HCT116 (cell line): ENCODE results near the gene CGNL1. TPM values are rescaled to one million over a fixed set of nuclear protein-coding genes. Genes with fewer than 3 reads are reported as not detected.

ENCODE experiments used
- ATAC-seq: fragments of 200-7000 bp; cut with Tn5 transposase; 2 replicates; pipeline ENCODE4 v1.9.1; 2020; ENCODE audit warnings: mild to moderate bottlenecking, moderate library complexity
- BruUV-seq: library from RNA; stranded (reverse); fragments of 400-500 nt; replicated peaks from 2 replicates; lab custom pipeline; 2021; lab: Mats Ljungman, UMichigan
- CTCF ChIA-PET: fragments of 300-600 bp; sonication (Branson Sonifier 250); formaldehyde crosslinking; loops from one replicate; lab custom pipeline; 2021; ENCODE audit warnings: antibody characterized with exemption; lab: Charles Lee
- POLR2A ChIA-PET: fragments of 300-600, 350-600 bp; sonication (Branson Sonifier 250); formaldehyde crosslinking; loops from one replicate; lab custom pipeline; 2021; ENCODE audit warnings: antibody characterized with exemption; lab: Charles Lee
- RAD21 ChIA-PET, 2 experiments: fragments of 300-600 bp; sonication (Branson Sonifier 250); formaldehyde crosslinking; loops; one replicate each; lab custom pipeline; 2023; ENCODE audit warnings: low total read pairs in 2 of 2; ENCODE audit not compliant: uncharacterized antibody in 2 of 2, unreplicated experiment in 2 of 2, low non-redundant PET in 1 of 2; lab: Charles Lee
- DNase-seq: peaks from one replicate; pipeline ENCODE4 v3.0.0-alpha.2; 2010; ENCODE audit warnings: low read depth, low spot score
- H2AFZ ChIP-seq: fragments of 200-600 bp; shearing (Covaris generic), sonication (generic); 2 replicates; pipeline ENCODE4 v1.6.1; 2017; ENCODE audit warnings: low read depth, mixed run types, mixed read lengths, antibody characterized with exemption, low read length; ENCODE audit not compliant: poor library complexity, severe bottlenecking
- H3K27ac ChIP-seq: 2 replicates; pipeline ENCODE4 v1.5.1; 2012; ENCODE audit warnings: low read depth, low read length
- H3K27me3 ChIP-seq: fragments of 200-600 bp; sonication (generic); 2 replicates; pipeline ENCODE4 v1.6.1; 2016; ENCODE audit warnings: mixed run types, low read length, mixed read lengths; ENCODE audit not compliant: insufficient read depth
- H3K36me3 ChIP-seq, 2 experiments: fragments of 200-500 bp in 1 of 2; fragments of 200-600 bp in 1 of 2; sonication (Bioruptor generic) in 1 of 2; sonication (generic) in 1 of 2; 2 replicates each; pipeline versions ENCODE4 v1.5.1 to v1.6.1; 2014 to 2016; ENCODE audit warnings: low read length in 2 of 2, inconsistent platforms in 1 of 2, mixed read lengths in 1 of 2, mixed run types in 1 of 2; ENCODE audit not compliant: insufficient read depth in 2 of 2, control insufficient read depth in 1 of 2
- H3K4me1 ChIP-seq, 2 experiments: fragments of 200-600 bp in 1 of 2; sonication (generic) in 1 of 2; 2 replicates each; pipeline versions ENCODE4 v1.5.1 to v1.6.1; 2012 to 2017; ENCODE audit warnings: low read length in 2 of 2, inconsistent platforms in 1 of 2, mild to moderate bottlenecking in 1 of 2, mixed read lengths in 1 of 2, mixed run types in 1 of 2, moderate library complexity in 1 of 2; ENCODE audit not compliant: insufficient read depth in 2 of 2, control insufficient read depth in 1 of 2
- H3K4me2 ChIP-seq: fragments of 200-600 bp; sonication (generic); 2 replicates; pipeline ENCODE4 v1.6.1; 2017; ENCODE audit warnings: mixed run types, low read length, mixed read lengths
- H3K4me3 ChIP-seq, 2 experiments: fragments of 200-600 bp in 1 of 2; sonication (generic) in 1 of 2; replicated peaks in 1 of 2; 2 replicates each; pipeline ENCODE4 v1.5.1; 2011 to 2016; ENCODE audit warnings: low read length in 2 of 2, control low read depth in 1 of 2, low read depth in 1 of 2, mild to moderate bottlenecking in 1 of 2, mixed read lengths in 1 of 2, mixed run types in 1 of 2
- H3K79me2 ChIP-seq: fragments of 200-600 bp; sonication (generic); 2 replicates; pipeline ENCODE4 v1.6.1; 2017; ENCODE audit warnings: mild to moderate bottlenecking, mixed run types, low read length, moderate library complexity, mixed read lengths; ENCODE audit not compliant: insufficient read depth
- H3K9ac ChIP-seq: fragments of 200-600 bp; sonication (generic); 2 replicates; pipeline ENCODE4 v1.6.1; 2016; ENCODE audit warnings: low read length, mixed read lengths
- H3K9me2 ChIP-seq: fragments of 200-600 bp; sonication (generic), shearing (Covaris generic); 2 replicates; pipeline ENCODE4 v1.6.1; 2017; ENCODE audit warnings: mixed run types, mild to moderate bottlenecking, moderate library complexity; ENCODE audit not compliant: insufficient read depth
- H3K9me3 ChIP-seq, 2 experiments: fragments of 200-500 bp in 1 of 2; fragments of 200-600 bp in 1 of 2; sonication (Bioruptor generic) in 1 of 2; sonication (generic) in 1 of 2; 2 replicates each; pipeline ENCODE4 v1.6.1; 2014 to 2017; ENCODE audit warnings: low read length in 2 of 2, mixed read lengths in 2 of 2, inconsistent platforms in 1 of 2, low read depth in 1 of 2, mild to moderate bottlenecking in 1 of 2, mixed run types in 1 of 2, moderate library complexity in 1 of 2; ENCODE audit not compliant: control insufficient read depth in 1 of 2, insufficient read depth in 1 of 2
- H4K20me1 ChIP-seq: fragments of 200-600 bp; sonication (generic), shearing (Covaris generic); 2 replicates; pipeline ENCODE4 v1.6.1; 2017; ENCODE audit warnings: mixed run types, mild to moderate bottlenecking, moderate library complexity; ENCODE audit not compliant: insufficient read depth
- CBX3 ChIP-seq: IDR thresholded peaks from 2 replicates; pipeline ENCODE4 v1.6.1; 2012; ENCODE audit warnings: low read depth
- CEBPB ChIP-seq: IDR thresholded peaks from 2 replicates; pipeline ENCODE4 v1.6.1; 2012; ENCODE audit warnings: low read depth
- EGR1 ChIP-seq: IDR thresholded peaks from 2 replicates; pipeline ENCODE4 v1.6.1; 2012; ENCODE audit warnings: low read depth
- ELF1 ChIP-seq: IDR thresholded peaks from 2 replicates; pipeline ENCODE4 v1.6.1; 2012; ENCODE audit warnings: low read depth, borderline replicate concordance
- JUND ChIP-seq: IDR thresholded peaks from 2 replicates; pipeline ENCODE4 v1.6.1; 2012
- POLR2AphosphoS5 ChIP-seq: IDR thresholded peaks from 2 replicates; pipeline ENCODE4 v1.6.1; 2011; ENCODE audit warnings: mild to moderate bottlenecking, low read depth, low read length, moderate library complexity
- SIN3A ChIP-seq: IDR thresholded peaks from 2 replicates; pipeline ENCODE4 v1.6.1; 2012; ENCODE audit warnings: low read depth
- SP1 ChIP-seq: IDR thresholded peaks from 2 replicates; pipeline ENCODE4 v1.6.1; 2012; ENCODE audit warnings: low read depth
- TCF7L2 ChIP-seq: IDR thresholded peaks from 2 replicates; pipeline ENCODE4 v1.7.0; 2011; ENCODE audit warnings: borderline replicate concordance, inconsistent platforms; ENCODE audit not compliant: insufficient read depth, insufficient read length; ENCODE audit errors: extremely low read depth
- YY1 ChIP-seq: IDR thresholded peaks from 2 replicates; pipeline ENCODE4 v1.6.1; 2011; ENCODE audit warnings: low read length, low read depth, moderate library complexity, mild to moderate bottlenecking; ENCODE audit not compliant: insufficient replicate concordance; ENCODE audit errors: extremely low read depth
- ZFX ChIP-seq: fragments of 450-650 bp; IDR thresholded peaks from 2 replicates; pipeline ENCODE4 v1.6.1; 2017
- ZNF274 ChIP-seq: fragments of 200-500 bp; sonication (Bioruptor generic); IDR thresholded peaks from 2 replicates; pipeline ENCODE4 v1.6.1; 2014; ENCODE audit warnings: mild to moderate bottlenecking, low read depth, low read length, inconsistent platforms
- intact Hi-C: fragments of 100-400 bp; cut with micrococcal nuclease; formaldehyde crosslinking; loops from 2 replicates; pipeline ENCODE4 v1.10.0; 2022
- total RNA-seq: library from RNA; stranded (reverse); gene quantifications from one replicate; pipeline ENCODE4 v1.2.1, GENCODE V29; 2021; ENCODE audit not compliant: unreplicated experiment
- TF ChIP-seq, protein P1 (sequence below): IDR thresholded peaks from 2 replicates; pipeline ENCODE4 v1.6.1; 2012
- TF ChIP-seq, protein P2 (sequence below), 3 experiments: fragments of 200-600 bp in 1 of 3; sonication (generic) in 1 of 3; IDR thresholded peaks in 2 of 3; conservative IDR thresholded peaks in 1 of 3; 2 replicates each; pipeline ENCODE4 v1.5.1; 2012 to 2017; ENCODE audit warnings: low read depth in 2 of 3, low read length in 2 of 3, antibody characterized with exemption in 1 of 3, borderline replicate concordance in 1 of 3, control low read depth in 1 of 3, mild to moderate bottlenecking in 1 of 3, mixed read lengths in 1 of 3, mixed run types in 1 of 3, moderate library complexity in 1 of 3; ENCODE audit not compliant: insufficient read depth in 1 of 3
- TF ChIP-seq, protein P3 (sequence below): IDR thresholded peaks from 2 replicates; pipeline ENCODE4 v1.6.1; 2012; ENCODE audit warnings: low read depth
- TF ChIP-seq, protein P4 (sequence below): IDR thresholded peaks from 2 replicates; pipeline ENCODE4 v1.6.1; 2011; ENCODE audit warnings: mild to moderate bottlenecking, low read length, moderate library complexity; ENCODE audit not compliant: insufficient replicate concordance; ENCODE audit errors: extremely low read depth

Gene CGNL1
- total RNA-seq, 1 experiment from 2014 or later: 2.2 TPM

DNA sequence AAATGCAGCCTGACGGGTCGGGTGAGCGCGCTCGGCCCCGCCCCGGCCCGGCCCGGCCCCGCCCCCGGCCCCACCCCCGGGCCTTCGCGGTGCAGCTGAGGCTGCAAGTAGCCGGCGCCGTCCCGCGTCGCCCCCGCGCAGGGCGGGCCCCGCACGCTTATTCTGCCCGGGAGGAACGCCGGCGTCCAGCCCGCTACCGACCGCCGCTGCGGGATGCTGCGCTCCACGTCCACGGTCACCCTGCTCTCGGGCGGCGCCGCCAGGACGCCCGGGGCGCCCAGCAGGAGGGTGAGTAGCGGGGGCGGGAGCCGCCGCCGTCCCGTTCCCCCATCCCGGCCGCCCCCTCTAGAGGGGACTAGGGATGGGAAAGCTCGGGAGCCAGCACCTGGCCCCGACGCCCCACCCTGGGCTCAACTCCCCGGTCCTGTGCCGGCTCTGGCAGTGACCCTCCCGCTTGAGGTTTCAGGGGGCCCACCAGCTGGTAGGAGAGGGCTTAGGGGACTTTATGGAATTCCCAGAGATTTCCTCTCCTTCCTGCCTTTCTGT lies 215.6 kb downstream of the CGNL1 start, which contains the start of gene MYZAP:
Gene MYZAP, plus strand, starts transcription at position 83 of the 546 bp plus-strand sequence. Its CDS starts 131 bp downstream, at position 214.
- ChIA-PET CTCF (interaction anchor here (1.3 kb wide), 1 partner anchor 50 kb away, joined by 3 read pairs; no protein-coding TSS in a partner anchor), POLR2A (no interaction called here), RAD21 (no interaction called here)
- Histone ChIP-seq H4K20me1 (no peaks in the 10 kb centered on the region), H3K27ac (peak within 1 kb of the TSS; percentile 45; the same call in 1 of the 2 replicates), H3K4me3 (peak within 1 kb of the TSS; percentile 46 to 63), H3K79me2 (no peaks in the 10 kb centered on the region), H3K9me2 (no peaks in the 10 kb centered on the region), H3K36me3 (no peaks in the 10 kb centered on the region), H3K27me3 (no peaks in the 10 kb centered on the region), H3K9ac (peak within 1 kb of the TSS; percentile 49), H2AFZ (peak within 1 kb of the TSS; percentile 30), H3K4me2 (peak within 1 kb of the TSS; percentile 91), H3K9me3 (no peaks in the 10 kb centered on the region), H3K4me1 (peaks cover 11 to 24% of the 10 kb centered on the region in 2 experiments; a peak in 3 of 4 replicates)
- BruUV-seq: no TSS peak
- ATAC-seq: peak; percentile 96
- DNase-seq: no peak
- intact Hi-C loops: loop anchor here (2.0 kb wide), 1 partner anchor 31 kb away; no protein-coding TSS in a partner anchor
- TF ChIP-seq, protein P1, sequence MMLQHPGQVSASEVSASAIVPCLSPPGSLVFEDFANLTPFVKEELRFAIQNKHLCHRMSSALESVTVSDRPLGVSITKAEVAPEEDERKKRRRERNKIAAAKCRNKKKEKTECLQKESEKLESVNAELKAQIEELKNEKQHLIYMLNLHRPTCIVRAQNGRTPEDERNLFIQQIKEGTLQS: no peak
- peak; percentile 45; the same call in 1 of the 2 replicates for TF ChIP-seq POLR2AphosphoS5
- no peak for TF ChIP-seq CBX3
- TF ChIP-seq, protein P2, sequence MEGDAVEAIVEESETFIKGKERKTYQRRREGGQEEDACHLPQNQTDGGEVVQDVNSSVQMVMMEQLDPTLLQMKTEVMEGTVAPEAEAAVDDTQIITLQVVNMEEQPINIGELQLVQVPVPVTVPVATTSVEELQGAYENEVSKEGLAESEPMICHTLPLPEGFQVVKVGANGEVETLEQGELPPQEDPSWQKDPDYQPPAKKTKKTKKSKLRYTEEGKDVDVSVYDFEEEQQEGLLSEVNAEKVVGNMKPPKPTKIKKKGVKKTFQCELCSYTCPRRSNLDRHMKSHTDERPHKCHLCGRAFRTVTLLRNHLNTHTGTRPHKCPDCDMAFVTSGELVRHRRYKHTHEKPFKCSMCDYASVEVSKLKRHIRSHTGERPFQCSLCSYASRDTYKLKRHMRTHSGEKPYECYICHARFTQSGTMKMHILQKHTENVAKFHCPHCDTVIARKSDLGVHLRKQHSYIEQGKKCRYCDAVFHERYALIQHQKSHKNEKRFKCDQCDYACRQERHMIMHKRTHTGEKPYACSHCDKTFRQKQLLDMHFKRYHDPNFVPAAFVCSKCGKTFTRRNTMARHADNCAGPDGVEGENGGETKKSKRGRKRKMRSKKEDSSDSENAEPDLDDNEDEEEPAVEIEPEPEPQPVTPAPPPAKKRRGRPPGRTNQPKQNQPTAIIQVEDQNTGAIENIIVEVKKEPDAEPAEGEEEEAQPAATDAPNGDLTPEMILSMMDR (IDR thresholded peaks at IDR 0.05 in 2 of 3, conservative IDR thresholded peaks at IDR 0.05 in 1 of 3; ENCODE audit: borderline replicate concordance in 1 of 3, insufficient read depth in 1 of 3, low read depth in 2 of 3, low read length in 2 of 3): no peak
- TF ChIP-seq TCF7L2: no peak
- no peak for TF ChIP-seq ELF1
- no peak for TF ChIP-seq YY1
- TF ChIP-seq, protein P3, sequence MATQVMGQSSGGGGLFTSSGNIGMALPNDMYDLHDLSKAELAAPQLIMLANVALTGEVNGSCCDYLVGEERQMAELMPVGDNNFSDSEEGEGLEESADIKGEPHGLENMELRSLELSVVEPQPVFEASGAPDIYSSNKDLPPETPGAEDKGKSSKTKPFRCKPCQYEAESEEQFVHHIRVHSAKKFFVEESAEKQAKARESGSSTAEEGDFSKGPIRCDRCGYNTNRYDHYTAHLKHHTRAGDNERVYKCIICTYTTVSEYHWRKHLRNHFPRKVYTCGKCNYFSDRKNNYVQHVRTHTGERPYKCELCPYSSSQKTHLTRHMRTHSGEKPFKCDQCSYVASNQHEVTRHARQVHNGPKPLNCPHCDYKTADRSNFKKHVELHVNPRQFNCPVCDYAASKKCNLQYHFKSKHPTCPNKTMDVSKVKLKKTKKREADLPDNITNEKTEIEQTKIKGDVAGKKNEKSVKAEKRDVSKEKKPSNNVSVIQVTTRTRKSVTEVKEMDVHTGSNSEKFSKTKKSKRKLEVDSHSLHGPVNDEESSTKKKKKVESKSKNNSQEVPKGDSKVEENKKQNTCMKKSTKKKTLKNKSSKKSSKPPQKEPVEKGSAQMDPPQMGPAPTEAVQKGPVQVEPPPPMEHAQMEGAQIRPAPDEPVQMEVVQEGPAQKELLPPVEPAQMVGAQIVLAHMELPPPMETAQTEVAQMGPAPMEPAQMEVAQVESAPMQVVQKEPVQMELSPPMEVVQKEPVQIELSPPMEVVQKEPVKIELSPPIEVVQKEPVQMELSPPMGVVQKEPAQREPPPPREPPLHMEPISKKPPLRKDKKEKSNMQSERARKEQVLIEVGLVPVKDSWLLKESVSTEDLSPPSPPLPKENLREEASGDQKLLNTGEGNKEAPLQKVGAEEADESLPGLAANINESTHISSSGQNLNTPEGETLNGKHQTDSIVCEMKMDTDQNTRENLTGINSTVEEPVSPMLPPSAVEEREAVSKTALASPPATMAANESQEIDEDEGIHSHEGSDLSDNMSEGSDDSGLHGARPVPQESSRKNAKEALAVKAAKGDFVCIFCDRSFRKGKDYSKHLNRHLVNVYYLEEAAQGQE: no peak
- TF ChIP-seq SIN3A: no peak
- TF ChIP-seq ZFX: no peak
- no peak for TF ChIP-seq SP1
- TF ChIP-seq, protein P4, sequence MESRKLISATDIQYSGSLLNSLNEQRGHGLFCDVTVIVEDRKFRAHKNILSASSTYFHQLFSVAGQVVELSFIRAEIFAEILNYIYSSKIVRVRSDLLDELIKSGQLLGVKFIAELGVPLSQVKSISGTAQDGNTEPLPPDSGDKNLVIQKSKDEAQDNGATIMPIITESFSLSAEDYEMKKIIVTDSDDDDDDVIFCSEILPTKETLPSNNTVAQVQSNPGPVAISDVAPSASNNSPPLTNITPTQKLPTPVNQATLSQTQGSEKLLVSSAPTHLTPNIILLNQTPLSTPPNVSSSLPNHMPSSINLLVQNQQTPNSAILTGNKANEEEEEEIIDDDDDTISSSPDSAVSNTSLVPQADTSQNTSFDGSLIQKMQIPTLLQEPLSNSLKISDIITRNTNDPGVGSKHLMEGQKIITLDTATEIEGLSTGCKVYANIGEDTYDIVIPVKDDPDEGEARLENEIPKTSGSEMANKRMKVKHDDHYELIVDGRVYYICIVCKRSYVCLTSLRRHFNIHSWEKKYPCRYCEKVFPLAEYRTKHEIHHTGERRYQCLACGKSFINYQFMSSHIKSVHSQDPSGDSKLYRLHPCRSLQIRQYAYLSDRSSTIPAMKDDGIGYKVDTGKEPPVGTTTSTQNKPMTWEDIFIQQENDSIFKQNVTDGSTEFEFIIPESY: no peak
- TF ChIP-seq CEBPB: no peak
- peak; percentile 74 for TF ChIP-seq EGR1
- no peak for TF ChIP-seq ZNF274
- TF ChIP-seq JUND: no peak
